ENCODE measurements around the gene NCKAP5. TPM values are rescaled to one million over a fixed set of nuclear protein-coding genes. Genes with fewer than 3 reads are reported as not detected.

The NCKAP5 gene
- total and polyA plus RNA-seq, 8 donors = 0.23 to 1.5 (median 0.44) TPM

DNA sequence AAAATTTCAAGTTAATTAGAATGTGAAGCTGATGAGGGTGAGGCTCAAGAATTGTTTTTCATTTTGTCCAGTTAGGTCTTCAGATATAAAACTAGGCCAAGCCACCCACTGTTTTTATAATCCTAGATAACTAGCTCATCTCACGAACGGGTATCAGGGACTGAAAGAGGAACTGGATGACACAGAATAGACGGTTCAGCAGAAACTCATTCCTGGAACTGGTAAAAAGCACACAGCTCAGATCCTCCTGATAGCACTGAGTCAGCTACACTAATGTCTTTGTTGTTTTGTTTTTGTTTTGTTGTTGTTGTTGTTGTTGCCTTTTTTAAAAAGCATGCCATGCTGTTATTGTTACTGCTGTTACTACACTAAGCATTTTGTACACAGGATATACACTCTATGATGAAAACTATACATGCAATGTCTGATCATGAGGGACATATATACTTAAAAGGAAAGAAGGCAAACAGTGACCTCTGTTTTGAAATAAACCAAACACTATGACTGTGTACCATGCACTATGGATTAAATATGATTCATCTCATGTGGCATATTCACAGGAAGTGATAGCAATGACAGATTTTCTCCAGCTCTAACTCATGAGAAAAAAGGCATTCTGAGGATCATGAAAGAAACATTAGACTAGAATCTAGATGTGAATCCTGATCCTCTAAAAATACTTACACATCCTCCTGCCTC is 437.6 kb downstream of the NCKAP5 start:
- TF ChIP-seq, protein P1, sequence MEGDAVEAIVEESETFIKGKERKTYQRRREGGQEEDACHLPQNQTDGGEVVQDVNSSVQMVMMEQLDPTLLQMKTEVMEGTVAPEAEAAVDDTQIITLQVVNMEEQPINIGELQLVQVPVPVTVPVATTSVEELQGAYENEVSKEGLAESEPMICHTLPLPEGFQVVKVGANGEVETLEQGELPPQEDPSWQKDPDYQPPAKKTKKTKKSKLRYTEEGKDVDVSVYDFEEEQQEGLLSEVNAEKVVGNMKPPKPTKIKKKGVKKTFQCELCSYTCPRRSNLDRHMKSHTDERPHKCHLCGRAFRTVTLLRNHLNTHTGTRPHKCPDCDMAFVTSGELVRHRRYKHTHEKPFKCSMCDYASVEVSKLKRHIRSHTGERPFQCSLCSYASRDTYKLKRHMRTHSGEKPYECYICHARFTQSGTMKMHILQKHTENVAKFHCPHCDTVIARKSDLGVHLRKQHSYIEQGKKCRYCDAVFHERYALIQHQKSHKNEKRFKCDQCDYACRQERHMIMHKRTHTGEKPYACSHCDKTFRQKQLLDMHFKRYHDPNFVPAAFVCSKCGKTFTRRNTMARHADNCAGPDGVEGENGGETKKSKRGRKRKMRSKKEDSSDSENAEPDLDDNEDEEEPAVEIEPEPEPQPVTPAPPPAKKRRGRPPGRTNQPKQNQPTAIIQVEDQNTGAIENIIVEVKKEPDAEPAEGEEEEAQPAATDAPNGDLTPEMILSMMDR (IDR thresholded peaks at IDR 0.05) = no peak
- Histone ChIP-seq H3K27ac (no peak overlapping the region), H3K36me3 (no peaks in the 10 kb centered on the region), H3K4me3 (no peak overlapping the region), H3K4me1 (no peaks in the 10 kb centered on the region), H3K27me3 (no peaks in the 10 kb centered on the region), H3K9me3 (no peaks in the 10 kb centered on the region)
- no peak for DNase-seq
- no peak for FAIRE-seq
- ATAC-seq = peak in 1 of 4 donors; percentile 59
- intact Hi-C loops (cut with DNase I) = no loop called here
- 83 to 85% methylated on average over 3 of the region's 3 CpGs for WGBS, 2 donors

DNA sequence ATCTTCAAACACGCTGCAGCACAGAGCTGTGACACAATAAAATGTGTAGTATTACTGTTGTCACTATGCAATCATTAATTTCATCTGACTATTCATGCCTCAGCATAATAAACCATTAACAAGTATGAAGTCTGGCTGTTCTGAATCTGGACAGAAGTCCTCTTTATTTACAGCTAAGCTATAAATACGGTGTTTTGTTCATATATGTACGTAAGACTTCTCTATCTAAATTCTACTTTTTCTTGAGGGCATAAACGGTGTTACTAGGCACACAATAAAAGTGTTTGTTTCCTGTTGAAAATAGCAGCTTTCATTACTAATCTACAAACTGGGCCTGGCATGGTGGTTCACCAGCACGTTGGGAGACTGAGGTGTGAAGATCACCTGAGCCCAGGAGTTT is 443.8 kb downstream of the NCKAP5 start:
- Histone ChIP-seq H3K27ac (no peak overlapping the region), H3K4me1 (peaks cover 0 to 4% (median 0%) of the 10 kb centered on the region in 3 donors), H3K4me3 (no peak overlapping the region), H3K36me3 (no peaks in the 10 kb centered on the region), H3K9me3 (no peaks in the 10 kb centered on the region), H3K27me3 (no peaks in the 10 kb centered on the region)
- DNase-seq (no peak), FAIRE-seq (no peak), ATAC-seq (peak in 3 of 4 donors; percentile 35 to 58 (median 38))
- 52 to 56% methylated on average over 5 of the region's 5 CpGs for WGBS, 2 donors
- TF ChIP-seq, protein P1 (IDR thresholded peaks at IDR 0.05) = no peak
- intact Hi-C loops (cut with DNase I) = no loop called here

DNA sequence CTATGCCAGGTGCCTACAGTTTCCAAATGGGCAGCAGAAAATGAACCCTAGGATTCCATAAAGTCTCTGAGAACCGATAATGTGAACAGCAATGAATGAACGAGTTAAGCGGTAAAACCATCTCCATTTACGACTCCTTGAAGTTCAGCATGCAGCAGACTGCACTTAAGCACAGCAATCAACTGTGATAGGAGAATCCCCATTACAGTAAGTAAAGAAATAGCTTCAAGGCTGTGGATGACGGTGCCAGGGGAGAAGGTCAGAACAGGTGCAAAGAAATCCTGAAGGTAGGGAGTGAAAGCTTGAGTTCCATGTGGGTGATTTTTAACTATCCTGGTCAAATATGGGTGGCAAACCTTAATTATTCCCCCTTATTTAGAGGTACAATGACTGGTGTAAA is 444.4 kb downstream of the NCKAP5 start:
- peak in 1 of 6 donors; percentile 3 for DNase-seq
- no peak for FAIRE-seq

DNA sequence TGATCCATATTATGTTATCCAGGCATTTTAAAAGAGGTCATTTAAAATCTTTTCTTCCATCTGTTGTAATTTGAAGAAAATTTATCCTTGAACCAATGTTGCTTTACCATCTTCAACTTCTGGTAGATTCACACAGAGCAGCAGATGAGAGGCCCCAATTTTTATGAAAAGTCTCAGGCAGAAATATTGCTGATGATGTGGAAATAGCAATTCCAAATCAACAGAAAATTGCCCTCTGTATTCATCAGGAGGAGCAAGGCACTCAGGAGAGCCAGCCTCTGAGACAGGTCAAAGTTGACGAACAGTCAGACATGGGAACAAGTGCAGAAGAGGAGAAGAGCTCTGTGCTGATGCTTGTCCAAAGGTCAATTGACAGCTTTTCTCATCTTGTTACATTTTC is 444.9 kb downstream of the NCKAP5 start:
- Histone ChIP-seq H3K27me3 (no peaks in the 10 kb centered on the region), H3K36me3 (no peaks in the 10 kb centered on the region), H3K4me1 (peaks cover 0 to 4% (median 0%) of the 10 kb centered on the region in 3 donors), H3K9me3 (no peaks in the 10 kb centered on the region), H3K27ac (no peak overlapping the region), H3K4me3 (no peak overlapping the region)
- DNase-seq = no peak
- no peak for ATAC-seq
- TF ChIP-seq, protein P1 (IDR thresholded peaks at IDR 0.05) = no peak
- WGBS, 2 donors = 79 to 84% methylated on average over 1 of the region's 1 CpG
- intact Hi-C loops (cut with DNase I) = no loop called here
- no peak for FAIRE-seq

More for the DNA sequence above, 444.4 kb downstream of the NCKAP5 start:
- WGBS, 2 donors = 48 to 57% methylated on average over 5 of the region's 5 CpGs
- peaks cover 0 to 4% (median 0%) of the 10 kb centered on the region in 3 donors for H3K4me1 ChIP-seq
- H3K27me3 ChIP-seq = no peaks in the 10 kb centered on the region
- ATAC-seq = peak in 3 of 4 donors; percentile 59 to 83 (median 69)
- no peaks in the 10 kb centered on the region for H3K36me3 ChIP-seq
- intact Hi-C loops (cut with DNase I) = no loop called here
- H3K27ac ChIP-seq = no peak overlapping the region
- TF ChIP-seq, protein P1 (IDR thresholded peaks at IDR 0.05) = no peak
- no peaks in the 10 kb centered on the region for H3K9me3 ChIP-seq
- H3K4me3 ChIP-seq = no peak overlapping the region

DNA sequence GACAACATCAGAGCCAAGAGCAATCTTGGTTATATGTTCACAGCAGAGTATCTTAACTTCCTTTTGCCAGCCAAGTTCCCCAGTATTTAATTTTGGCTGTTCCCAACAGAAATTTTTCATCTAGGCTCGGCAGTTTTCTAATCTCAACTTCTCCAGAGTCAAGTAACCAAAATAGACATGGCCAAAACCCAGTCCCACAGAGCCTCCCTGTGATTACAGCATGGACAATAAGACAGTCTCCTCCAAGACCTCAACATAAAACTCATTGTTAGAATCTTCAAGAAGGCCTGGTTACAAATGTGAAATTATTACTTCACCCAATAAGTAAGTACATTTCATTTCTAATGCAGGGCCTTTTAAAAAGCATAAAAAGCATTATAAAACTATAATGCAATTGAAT is 445.7 kb downstream of the NCKAP5 start:
- H3K4me3 ChIP-seq = no peak overlapping the region
- no peaks in the 10 kb centered on the region for H3K27me3 ChIP-seq
- no peak for ATAC-seq
- H3K36me3 ChIP-seq = no peaks in the 10 kb centered on the region
- no peaks in the 10 kb centered on the region for H3K9me3 ChIP-seq
- intact Hi-C loops (cut with DNase I) = no loop called here
- WGBS, 2 donors = 23 to 25% methylated on average over 1 of the region's 1 CpG
- peaks cover 0 to 4% (median 0%) of the 10 kb centered on the region in 3 donors for H3K4me1 ChIP-seq
- DNase-seq = no peak
- TF ChIP-seq, protein P1 (IDR thresholded peaks at IDR 0.05) = no peak
- H3K27ac ChIP-seq = no peak overlapping the region
- FAIRE-seq = no peak

Data from pancreas (tissue), 10 donors.